Endothelial cell of umbilical vein (primary cell): Measurements from ENCODE around the gene CRHR2.

Source experiments
- CTCF ChIP-seq, 2 donors: IDR thresholded peaks; 1 replicate in 1 of 2; 2 replicates in 1 of 2; pipeline ENCODE4 v1.5.1; 2011; ENCODE audit warnings: low read length in 2 of 2, mild to moderate bottlenecking in 2 of 2, moderate library complexity in 2 of 2, control low read depth in 1 of 2, inconsistent platforms in 1 of 2, low read depth in 1 of 2; ENCODE audit not compliant: insufficient read depth in 1 of 2; ENCODE audit errors: extremely low read depth in 1 of 2
- POLR2A ChIP-seq: IDR thresholded peaks from 2 replicates; pipeline ENCODE4 v1.6.1; 2012; ENCODE audit warnings: low read depth, mild to moderate bottlenecking, control low read depth, low read length

GRCh38 chr7:30618080-30618676, 64.1 kb downstream of the CRHR2 start:
- TF ChIP-seq POLR2A (no peak), CTCF (IDR thresholded peaks at IDR 0.05; ENCODE audit: extremely low read depth in 1 of 2, insufficient read depth in 1 of 2, low read depth in 1 of 2, low read length in 2 of 2) (no peak)
